GOT3 (cell line): ENCODE measurements around the gene KCNJ6.
"Not testable (repeated sequence)": the region's sequence is repeated elsewhere in the genome, so short reads cannot be mapped to it uniquely, and the experiment has no call there.

ENCODE experiments used
- DNase-seq: peaks from one replicate; lab custom pipeline; 2025; ENCODE audit warnings: mixed read lengths; lab: John Stamatoyannopoulos, UW

KCNJ6 gene

DNA sequence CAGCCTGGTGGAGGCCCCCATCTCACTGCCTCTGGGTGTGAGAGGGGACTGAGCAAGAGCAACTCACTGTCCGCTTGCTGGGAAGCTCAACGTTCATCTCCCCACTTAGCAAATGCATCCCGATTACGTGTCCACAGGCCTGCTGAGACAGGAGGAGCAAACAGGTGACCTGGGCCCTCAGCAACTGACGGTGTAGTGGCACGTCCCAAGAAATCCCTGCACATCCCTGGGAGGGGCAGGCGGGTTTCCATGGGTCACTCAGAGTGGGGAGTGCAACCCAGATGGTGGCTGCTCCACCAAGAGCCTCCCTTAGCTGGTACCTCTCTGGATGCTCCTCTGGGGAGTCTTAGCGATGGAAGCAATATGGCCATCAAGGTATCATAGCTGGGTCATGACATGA is 320.3 kb downstream of the KCNJ6 start:
- DNase-seq = no peak

DNA sequence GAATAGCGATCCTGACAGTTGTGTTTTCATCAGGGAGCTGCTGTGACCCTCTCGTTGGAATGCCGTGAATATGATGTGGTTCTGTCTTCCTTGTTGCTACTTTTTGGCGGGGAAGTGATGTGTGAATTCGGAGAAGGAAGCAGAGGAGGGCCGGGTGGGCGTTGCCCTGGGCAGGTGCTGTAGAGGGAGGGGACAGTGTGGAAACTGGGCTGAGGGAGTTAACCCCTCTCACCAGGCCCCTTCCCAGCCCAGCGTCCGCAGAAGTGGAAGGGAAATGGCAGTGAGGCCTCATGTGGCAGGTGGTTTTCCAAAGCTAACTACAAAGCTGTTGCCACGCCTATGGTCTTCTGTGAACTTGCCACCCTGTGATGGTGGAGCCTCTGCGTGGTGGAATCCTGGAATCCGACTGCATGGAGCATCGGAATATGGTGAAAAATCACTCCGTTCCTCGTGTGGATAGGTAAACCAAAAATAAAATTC is 321.7 kb downstream of the KCNJ6 start:
- no peak for DNase-seq

DNA sequence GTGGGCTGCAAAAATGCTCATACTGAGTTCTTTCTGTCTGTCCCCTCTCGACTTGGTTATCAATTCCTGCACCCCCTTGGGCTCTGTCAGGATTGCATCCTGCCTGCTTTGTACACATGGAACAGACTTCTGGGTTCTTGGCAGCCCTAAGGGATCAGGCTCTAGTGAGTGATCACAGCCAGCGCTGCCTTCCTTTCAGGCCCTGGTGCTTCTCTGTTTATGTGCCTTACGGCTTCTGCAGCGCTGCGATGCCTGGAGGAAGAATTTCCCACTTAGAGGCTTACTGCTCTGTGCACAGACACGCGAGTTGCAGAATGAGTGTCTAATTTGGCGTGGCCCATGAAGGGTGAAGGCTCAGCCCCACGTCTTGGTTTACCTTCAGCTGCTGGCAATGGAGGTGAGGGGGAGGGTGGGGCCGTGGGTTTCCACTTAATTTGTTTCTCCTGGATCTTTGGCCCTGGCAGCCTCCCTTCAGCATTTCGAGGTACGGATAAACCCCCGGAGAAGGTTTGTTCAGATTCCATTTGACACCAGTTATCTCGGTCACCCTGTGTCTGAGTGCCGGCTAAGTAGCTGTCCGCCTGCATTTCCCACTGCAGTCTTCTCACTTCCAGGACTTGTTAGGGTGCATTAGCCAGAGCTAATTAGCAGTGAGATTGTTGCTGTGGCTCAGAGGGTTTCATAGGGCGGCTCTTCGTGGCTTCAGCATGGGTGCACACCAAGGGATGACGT is 322.4 kb downstream of the KCNJ6 start:
- no peak for DNase-seq

DNA sequence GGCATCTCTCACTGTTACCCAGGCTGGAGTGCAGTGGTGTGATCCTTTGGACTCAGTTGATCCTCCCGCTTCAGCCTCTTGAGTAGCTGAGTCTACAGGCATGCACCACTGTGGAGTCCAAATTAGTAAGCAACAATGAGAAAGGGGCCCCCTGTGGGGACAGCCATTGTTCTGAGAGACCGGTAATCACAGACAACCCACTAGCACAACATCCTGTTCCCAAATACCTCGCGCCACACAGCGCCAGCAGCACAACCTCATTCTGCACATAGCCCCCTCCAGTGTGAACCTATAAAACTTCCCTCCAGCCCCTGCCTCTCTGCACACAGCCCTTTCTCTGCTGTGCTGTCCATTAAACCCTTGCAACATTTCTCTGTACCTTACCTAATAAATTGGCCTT is 323.2 kb downstream of the KCNJ6 start:
- DNase-seq = no peak

DNA sequence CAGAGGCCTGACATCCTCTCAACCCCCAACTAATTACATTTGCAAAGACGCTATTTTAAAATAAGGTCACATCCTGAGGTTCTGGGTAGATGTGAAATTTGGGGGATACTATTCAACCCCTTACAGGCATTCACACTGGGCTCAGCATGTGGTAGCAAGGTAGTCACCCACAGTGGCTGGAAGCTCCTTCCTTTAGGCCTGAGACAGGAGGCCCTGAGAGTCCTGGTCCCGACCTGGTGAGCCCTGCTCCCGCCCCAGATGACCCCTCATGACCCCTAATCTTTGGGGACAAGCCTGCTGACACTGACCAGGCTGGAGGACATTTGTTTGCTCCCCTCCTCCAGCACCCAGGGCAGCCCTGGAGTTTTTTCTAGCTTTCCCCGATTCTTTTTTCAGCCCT is 323.8 kb downstream of the KCNJ6 start:
- DNase-seq = no peak

DNA sequence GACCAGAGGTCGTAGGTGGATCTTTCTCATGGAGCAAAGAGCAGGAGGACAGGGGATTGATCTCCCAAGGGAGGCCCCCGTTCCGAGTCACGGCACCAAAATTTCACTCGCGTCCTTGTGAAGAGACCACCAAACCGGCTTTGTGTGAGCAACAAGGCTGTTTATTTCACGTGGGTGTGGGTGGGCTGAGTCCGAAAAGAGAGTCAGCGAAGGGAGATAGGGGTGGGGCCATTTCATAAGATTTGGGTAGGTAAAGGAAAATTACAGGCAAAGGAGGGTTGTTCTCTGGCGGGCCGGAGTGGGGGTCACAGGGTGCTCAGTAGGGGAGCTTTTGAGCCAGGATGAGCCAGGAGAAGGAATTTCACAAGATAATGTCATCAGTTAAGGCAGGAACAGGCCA is 324.3 kb downstream of the KCNJ6 start:
- not testable (repeated sequence) for DNase-seq

DNA sequence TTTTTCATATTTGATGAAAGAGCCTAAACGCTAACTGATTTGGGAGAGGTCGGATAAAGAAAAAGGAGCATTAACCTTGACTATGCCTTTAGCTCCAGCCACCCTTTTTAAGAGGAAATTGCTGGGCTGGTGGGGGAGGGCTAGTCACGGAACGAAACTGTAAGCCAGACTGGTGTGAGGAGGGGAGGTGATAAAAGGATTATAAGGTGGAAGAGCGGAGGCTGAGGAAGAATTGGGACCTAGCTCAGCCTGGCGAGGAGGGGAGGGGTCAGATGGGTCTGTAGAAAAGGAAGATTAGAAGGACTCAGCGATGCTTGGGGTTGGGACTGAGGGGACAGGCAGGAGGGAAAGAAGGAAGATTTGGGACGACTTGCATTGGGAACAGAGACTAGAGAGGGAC is 325.4 kb downstream of the KCNJ6 start:
- not testable (repeated sequence) for DNase-seq

DNA sequence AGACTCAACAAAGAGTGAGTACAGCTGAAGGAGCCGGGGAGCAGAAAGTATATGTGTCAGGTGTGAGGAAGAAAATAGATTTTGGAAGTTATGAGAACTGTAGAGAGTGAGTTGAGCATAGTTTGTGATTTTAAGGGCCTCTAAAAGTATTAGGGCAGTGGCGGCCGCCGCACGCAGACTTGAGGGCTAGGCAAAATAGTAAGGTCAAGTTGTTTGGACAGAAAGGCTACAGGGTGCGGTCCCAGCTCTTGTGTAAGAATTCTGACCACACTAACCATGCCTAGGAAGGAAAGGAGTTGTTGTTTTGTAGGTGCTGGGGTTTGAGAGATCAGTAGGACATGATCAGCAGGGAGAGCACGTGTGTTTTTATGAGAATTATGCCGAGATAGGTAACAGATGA is 327.6 kb downstream of the KCNJ6 start:
- not testable (repeated sequence) for DNase-seq

DNA sequence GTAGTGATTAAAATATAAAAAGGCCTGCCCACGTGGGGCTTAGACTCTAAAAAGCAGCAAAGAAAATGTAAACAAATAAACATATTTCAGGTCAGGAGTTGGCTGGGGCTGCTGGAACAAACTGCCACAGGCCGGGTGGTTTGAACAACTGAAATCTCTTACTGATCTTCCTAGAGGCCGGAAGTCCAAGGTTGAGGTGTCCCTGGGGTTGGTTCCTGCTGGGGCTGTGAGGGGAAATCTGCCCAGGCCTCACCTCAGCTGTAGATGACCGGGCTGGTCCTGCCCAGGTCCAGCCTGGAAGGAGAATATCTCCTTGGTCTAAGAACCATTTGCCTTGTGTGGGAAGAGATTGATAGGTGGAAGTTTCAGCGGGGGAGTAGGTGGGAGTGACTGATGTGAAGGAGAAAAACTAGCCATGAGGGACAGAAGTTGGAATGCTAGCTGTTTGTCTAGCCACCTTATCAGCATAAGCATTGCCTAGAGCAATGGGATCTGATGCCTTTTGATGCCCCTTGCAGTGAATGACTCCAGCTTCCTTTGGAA is 328.6 kb downstream of the KCNJ6 start:
- DNase-seq = no peak

DNA sequence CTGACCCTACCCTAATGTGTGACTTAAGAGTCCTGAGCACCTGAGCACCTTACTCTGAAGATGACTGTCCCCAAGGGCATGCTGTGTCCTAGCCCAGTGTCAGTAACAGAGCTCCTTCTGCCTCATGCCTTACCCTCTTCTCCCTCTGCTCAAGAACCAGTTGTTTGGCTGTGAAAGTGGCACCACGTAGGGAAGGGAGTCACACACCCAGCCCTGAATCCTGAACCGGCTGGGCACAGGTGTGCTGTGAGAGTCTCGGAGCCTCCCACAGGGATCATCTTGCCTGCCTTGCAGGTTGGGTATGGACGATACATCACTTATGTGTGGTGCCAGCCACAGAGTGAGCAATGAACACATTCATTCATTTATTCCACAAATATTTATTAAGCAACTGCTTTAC is 329.1 kb downstream of the KCNJ6 start:
- no peak for DNase-seq

DNA sequence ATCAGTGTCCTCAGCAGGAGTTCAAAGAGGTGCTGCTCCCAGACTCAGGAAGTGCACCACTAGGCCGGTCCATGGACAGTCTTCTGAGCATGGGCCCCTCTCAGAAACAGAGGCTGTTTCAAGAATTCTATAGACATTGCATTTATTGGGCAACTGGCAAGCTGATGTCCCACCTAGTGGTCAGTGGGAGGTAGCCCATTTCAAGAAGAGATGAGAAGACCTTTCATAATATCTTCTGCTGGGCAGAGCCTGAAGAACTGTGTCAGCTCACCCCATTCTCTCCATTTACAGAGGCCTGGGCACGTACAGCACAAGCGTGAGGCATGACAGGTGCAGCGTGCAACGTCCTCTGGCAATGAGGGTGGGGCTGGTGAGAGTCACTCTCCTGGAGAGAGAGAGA is 333.7 kb downstream of the KCNJ6 start:
- no peak for DNase-seq

DNA sequence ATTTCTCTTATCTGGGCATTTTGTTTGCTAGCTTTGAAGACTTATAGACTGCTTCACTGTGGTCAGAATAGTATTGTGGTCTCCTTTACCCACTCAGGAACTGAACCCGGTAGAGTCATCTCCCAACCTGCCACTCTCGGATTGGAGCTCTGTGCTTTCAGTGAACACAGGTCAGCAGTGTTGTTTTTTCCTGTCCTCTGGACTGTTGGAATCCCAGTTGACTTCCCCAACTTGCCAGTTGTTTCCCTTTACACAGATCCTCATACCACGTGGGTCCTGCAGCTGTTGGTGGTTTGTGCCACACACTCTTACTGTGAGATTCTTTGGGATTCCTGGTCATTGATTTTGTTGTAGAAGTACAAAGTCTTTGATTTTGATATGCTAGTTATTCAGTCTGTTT is 335.6 kb downstream of the KCNJ6 start:
- DNase-seq = no peak

DNA sequence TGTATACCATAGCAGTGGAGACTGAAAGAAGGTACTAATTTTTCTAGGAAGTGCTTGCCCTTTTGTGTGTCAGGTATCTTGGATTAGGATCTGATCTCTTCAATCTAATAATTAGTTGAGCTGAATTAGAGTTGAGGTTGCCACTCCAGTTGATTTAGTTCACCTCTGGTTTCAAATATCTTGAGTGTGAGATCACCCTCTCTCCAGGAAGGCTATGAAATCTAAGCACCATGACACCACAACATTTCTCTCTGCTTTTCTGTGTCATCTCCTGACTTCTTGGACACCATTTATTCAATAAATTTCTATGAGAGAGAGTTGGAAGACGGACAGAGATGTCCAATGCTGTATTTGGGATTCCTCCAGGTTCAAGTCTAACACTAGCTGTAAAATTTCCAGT is 336.9 kb downstream of the KCNJ6 start:
- DNase-seq = no peak

DNA sequence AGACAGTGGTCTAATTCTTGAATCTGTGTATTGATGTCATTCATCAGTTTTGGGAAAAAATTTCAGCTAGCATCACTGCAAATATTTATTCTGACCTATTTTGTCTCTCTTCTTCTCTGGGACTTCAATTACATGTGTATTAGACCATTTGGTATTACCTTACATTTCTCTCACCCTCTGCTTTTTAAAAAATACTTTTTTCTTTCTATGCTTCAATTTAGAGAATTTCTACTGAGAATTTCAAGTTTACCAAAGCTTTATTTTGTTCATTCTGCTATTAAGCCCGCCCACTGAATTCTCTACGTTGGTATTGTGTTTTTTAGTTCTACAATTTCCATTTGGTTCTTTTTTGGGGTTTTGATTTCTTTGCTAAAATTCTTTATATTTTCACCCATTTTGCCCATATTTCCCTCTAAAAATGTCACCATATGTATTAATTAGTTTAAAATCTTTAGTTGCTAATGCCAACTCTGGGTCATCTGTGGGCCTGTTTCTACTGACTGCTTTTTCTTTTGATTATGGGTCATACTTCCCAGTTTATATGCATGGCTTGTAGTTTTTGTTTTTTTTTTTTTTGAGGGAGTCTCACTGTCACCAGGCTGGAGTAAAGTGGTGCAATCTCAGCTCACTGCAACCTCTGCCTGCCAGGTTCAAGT is 337.7 kb downstream of the KCNJ6 start:
- no peak for DNase-seq

DNA sequence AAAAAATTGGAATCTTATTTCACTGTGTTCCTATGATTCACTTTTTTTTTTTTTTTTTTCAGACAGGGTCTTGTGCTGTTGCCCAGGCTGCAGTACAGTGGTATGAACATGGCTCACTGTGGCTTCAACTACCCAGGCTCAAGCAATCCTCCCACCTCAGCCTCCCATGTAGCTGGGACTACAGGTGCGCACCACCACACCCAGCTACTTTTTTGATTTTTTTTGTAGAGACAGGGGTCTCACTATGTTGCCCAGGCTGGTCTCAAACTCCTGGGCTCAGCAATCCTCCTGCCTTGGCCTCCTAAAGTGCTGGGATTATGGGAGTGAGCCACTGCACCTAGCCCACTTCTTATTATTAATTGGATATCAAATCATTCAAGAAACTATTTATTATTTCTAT is 339.3 kb downstream of the KCNJ6 start:
- not testable (repeated sequence) for DNase-seq

DNA sequence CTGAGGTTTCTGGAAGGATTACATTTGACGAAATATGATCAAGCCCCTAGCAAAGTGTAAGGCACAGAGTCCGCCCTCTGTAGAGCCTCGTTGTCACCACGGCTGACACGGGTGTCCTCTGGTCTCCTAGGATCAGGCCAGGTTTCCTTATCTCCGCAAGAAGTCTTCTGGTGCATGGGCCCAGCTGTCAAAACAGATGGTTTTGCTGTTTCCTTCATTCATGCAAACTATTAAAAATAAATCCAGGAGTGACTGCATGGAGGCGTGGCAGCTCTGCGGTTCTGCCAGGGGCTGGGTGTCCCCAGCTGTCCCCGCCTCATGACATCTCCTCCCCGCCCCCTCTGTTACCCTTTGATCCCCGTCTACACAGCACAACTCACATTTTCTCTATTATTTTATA is 340.7 kb downstream of the KCNJ6 start:
- DNase-seq = no peak

DNA sequence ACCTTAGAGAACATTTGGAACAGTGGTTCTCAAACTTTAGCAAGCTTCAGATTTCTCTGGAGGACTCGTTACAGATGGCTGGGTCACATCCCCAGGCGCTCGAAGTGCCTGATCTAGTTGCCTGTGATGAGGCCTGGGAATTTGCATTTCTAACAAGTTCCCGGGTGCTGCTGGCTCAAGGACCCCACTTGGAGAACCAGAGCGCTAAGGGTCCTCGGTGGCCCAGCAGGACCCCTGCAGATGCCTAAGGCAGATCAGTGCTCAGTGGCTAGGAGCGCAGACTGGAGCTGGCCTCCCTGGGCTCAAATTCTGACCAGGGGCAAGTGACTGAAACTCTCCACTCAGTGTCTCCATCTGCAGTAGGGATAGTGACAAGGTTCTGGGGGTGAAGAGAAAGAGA is 341.5 kb downstream of the KCNJ6 start:
- DNase-seq = no peak

DNA sequence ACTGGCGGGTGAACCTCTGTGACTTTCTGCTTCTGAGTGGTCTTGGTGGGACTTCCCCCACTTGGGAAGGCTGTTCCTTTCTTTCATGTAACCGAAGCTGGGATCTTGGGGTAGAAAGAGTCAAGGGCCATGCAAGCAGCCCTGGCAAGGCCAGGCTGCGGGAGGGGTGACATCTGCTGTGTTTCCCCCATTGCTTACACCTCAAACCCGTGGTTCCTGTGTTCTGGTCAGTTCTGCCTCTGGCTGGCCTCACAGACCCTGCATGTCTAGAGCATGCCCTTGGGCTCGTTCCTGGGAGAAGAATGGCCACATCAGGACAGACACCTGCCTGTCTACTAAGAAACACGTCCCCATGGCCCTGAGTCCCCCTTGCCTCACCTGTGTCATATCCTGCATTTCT is 341.9 kb downstream of the KCNJ6 start:
- no peak for DNase-seq

DNA sequence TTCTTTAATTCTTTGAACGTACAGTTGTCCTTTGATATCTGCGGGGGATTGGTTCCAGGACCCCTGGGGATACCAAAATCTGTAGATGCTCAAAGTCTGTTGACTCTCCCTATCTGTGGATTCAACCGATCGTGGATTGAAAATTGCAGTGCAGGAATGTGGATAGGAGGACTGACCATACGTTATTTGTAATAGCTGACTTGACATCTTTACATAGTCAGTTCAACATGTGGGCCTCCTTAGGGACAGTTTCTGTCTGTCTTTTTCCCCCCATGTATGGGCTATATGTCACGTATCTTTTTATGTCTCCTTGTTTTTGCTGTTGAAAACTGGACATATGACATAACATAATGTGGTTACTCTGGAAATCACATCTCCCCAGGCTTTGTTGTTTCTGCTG is 344.8 kb downstream of the KCNJ6 start:
- DNase-seq = no peak

DNA sequence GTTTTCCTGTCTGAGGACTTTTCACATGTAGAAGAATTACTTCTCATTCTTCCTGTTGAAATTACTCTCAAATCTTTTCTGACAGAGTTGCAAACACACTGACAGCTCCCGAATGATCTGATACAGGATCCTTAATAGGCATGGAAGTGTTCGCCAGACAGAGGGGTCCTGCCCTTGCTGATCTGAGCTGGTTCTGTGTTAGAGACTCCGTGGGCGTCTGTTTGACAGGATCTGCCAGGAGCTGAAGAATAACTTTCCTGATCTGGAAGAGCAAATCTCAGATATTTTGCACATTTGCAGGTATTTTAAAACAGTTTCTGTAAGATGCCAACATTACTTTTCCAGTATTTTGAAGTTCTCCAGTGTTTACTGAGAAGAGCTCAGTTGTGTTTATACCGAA is 347.3 kb downstream of the KCNJ6 start:
- no peak for DNase-seq

DNA sequence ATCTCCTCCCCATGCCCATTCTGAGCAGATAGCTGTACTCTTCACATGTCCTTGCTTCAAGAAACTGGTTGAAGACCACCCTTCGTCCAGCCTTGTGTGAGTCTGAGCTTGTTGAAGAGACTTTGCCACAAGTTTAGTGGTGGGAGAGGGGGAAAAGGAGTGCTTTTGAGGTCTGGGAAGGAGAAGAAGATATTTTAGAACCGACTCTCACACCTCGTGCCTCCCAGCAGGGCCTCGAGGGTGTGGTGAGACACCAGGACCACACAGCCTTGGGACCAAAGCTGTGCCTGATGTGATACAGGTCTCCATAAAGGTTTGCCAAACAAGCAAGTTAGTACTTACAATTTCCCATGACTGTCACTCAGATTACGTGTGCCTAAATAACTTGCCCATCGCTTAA is 347.8 kb downstream of the KCNJ6 start:
- no peak for DNase-seq

DNA sequence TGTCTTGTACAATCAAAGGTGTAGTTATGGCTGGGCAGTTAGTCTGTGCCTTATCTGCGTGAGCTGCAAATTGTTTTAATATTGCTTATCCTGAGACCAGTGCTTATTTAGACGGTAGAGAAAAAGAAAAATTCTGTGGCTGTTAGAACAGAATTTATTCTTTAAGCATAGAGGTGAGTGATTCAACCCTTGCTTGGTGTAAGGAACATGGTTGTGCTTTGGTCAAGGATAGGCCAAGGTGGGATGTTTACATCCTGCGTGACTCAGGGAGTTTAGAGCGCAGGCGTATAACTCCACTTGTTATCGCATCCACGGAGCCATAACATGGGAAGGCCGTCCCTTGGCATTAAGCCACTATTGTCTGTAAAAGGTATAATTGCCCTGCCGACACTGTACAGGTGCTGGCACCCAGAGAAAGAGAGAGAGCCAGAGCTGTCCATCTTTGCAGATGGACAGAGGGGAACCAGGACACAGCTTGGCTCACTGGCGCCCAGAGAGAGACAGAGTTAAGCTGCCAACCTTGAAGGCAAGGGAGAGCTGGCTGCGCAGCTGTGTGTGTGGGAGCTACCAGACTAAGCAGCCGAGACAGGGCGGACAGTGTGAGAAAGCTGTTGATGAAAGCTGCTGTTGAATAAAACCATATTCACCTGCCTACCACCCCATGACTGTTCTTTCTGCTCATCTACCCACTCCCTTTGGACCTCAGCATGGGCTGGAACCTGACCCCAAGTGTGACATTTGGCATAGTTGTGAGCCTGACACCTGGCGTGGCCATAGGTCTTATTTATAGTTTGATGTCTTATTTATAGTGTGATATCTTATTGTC is 349.3 kb downstream of the KCNJ6 start:
- DNase-seq = no peak
